Vagina (tissue), 2 donors: ENCODE results near the gene DYNC1I1. TPM values are rescaled to one million over a fixed set of nuclear protein-coding genes. Genes with fewer than 3 reads are reported as not detected.
"Not testable (repeated sequence)": the region's sequence is repeated elsewhere in the genome, so short reads cannot be mapped to it uniquely, and the experiment has no call there.

Experiments
- DNase-seq, 2 donors: peaks; one replicate each; pipeline ENCODE4 v3.0.0-alpha.2; 2017; ENCODE audit errors: extremely low spot score in 2 of 2
- H3K27ac ChIP-seq: fragments of 200-600 bp; sonication (generic); one replicate; pipeline ENCODE4 v1.5.1; 2019
- H3K27me3 ChIP-seq: fragments of 200-600 bp; sonication (generic); one replicate; pipeline ENCODE4 v1.5.1; 2019
- H3K36me3 ChIP-seq, 2 donors: fragments of 200-600 bp; sonication (generic); one replicate each; pipeline ENCODE4 v1.5.1; 2017 to 2019
- H3K4me1 ChIP-seq: fragments of 200-600 bp; sonication (generic); one replicate; pipeline ENCODE4 v1.5.1; 2019
- H3K4me3 ChIP-seq, 2 donors: fragments of 200-600 bp; sonication (generic); 1 replicate in 1 of 2; 2 replicates in 1 of 2; pipeline ENCODE4 v1.5.1; 2016 to 2019
- H3K9me3 ChIP-seq: fragments of 200-600 bp; sonication (generic); one replicate; pipeline ENCODE4 v1.5.1; 2019
- CTCF ChIP-seq, 3 experiments: fragments of 450-650 bp in 2 of 3; fragments of 200-600 bp in 1 of 3; sonication (generic) in 1 of 3; IDR thresholded peaks; one replicate each; pipeline ENCODE4 v1.5.1; 2017 to 2019; ENCODE audit warnings: antibody characterized with exemption in 3 of 3, mild to moderate bottlenecking in 2 of 3, moderate library complexity in 2 of 3
- POLR2A ChIP-seq, 2 donors: fragments of 450-650 bp; IDR thresholded peaks; one replicate each; pipeline ENCODE4 v1.6.1; 2017; ENCODE audit warnings: antibody characterized with exemption in 2 of 2, mild to moderate bottlenecking in 2 of 2, moderate library complexity in 2 of 2
- POLR2AphosphoS5 ChIP-seq, 2 donors: sonication (generic); formaldehyde crosslinking; IDR thresholded peaks; one replicate each; pipeline ENCODE4 v1.9.0; 2017; ENCODE audit warnings: antibody characterized with exemption in 2 of 2, mild to moderate bottlenecking in 2 of 2, low read depth in 1 of 2; ENCODE audit not compliant: insufficient read depth in 1 of 2
- intact Hi-C: fragments of 100-400 bp; cut with DNase I; formaldehyde crosslinking; loops from one replicate; pipeline ENCODE4 v1.15.1; 2023
- total RNA-seq: library from RNA; depleted of rRNA; stranded (reverse); fragments of >200 nt; gene quantifications from one replicate; pipeline ENCODE4 v1.2.3, GENCODE V29; 2016

DYNC1I1 gene
- total RNA-seq, 1 donor from 2014 or later = 12.0 TPM

GRCh38 chr7:95931460-95932232 lies 159.3 kb downstream of the DYNC1I1 start:
- no peaks in the 10 kb centered on the region for H3K4me1 ChIP-seq
- no peak overlapping the region for H3K4me3 ChIP-seq
- no peak overlapping the region for H3K27ac ChIP-seq
- no peaks in the 10 kb centered on the region for H3K9me3 ChIP-seq
- H3K36me3 ChIP-seq = no peaks in the 10 kb centered on the region
- no peak for TF ChIP-seq POLR2A (IDR thresholded peaks at IDR 0.05)
- TF ChIP-seq CTCF (IDR thresholded peaks at IDR 0.05) = no peak
- TF ChIP-seq POLR2AphosphoS5 (IDR thresholded peaks at IDR 0.05; ENCODE audit: insufficient read depth in 1 of 2, low read depth in 1 of 2) = no peak
- DNase-seq = no peak
- no peaks in the 10 kb centered on the region for H3K27me3 ChIP-seq
- intact Hi-C loops = no loop called here

GRCh38 chr7:95933618-95934017 lies 161.3 kb downstream of the DYNC1I1 start:
- no peaks in the 10 kb centered on the region for H3K9me3 ChIP-seq
- no peak overlapping the region for H3K27ac ChIP-seq
- intact Hi-C loops = no loop called here
- DNase-seq = no peak
- H3K4me3 ChIP-seq = no peak overlapping the region
- H3K4me1 ChIP-seq = no peaks in the 10 kb centered on the region
- no peak for TF ChIP-seq POLR2AphosphoS5 (IDR thresholded peaks at IDR 0.05; ENCODE audit: insufficient read depth in 1 of 2, low read depth in 1 of 2)
- no peaks in the 10 kb centered on the region for H3K36me3 ChIP-seq
- no peaks in the 10 kb centered on the region for H3K27me3 ChIP-seq

GRCh38 chr7:95944867-95945266 lies 172.5 kb downstream of the DYNC1I1 start:
- H3K9me3 ChIP-seq, H3K4me1 ChIP-seq, H3K4me3 ChIP-seq, DNase-seq, intact Hi-C loops, H3K27ac ChIP-seq, H3K27me3 ChIP-seq, H3K36me3 ChIP-seq: not testable (repeated sequence)

- intact Hi-C loops = no loop called here
- TF ChIP-seq POLR2A (IDR thresholded peaks at IDR 0.05) (no peak), POLR2AphosphoS5 (IDR thresholded peaks at IDR 0.05; ENCODE audit: insufficient read depth in 1 of 2, low read depth in 1 of 2) (no peak)
- H3K27ac ChIP-seq = no peak overlapping the region
Measured at GRCh38 chr7:95950698-95951097, 178.3 kb downstream of the DYNC1I1 start.

GRCh38 chr7:95951531-95951930 lies 179.2 kb downstream of the DYNC1I1 start:
- no peaks in the 10 kb centered on the region for H3K36me3 ChIP-seq
- TF ChIP-seq POLR2AphosphoS5 (IDR thresholded peaks at IDR 0.05; ENCODE audit: insufficient read depth in 1 of 2, low read depth in 1 of 2) (no peak), POLR2A (IDR thresholded peaks at IDR 0.05) (no peak), CTCF (IDR thresholded peaks at IDR 0.05) (no peak)
- no peak overlapping the region for H3K4me3 ChIP-seq
- no peaks in the 10 kb centered on the region for H3K27me3 ChIP-seq
- no peaks in the 10 kb centered on the region for H3K4me1 ChIP-seq
- DNase-seq = no peak
- no peaks in the 10 kb centered on the region for H3K9me3 ChIP-seq
- intact Hi-C loops = no loop called here
- H3K27ac ChIP-seq = no peak overlapping the region

More at GRCh38 chr7:95950698-95951097, 178.3 kb downstream of the DYNC1I1 start:
- Histone ChIP-seq H3K27me3 (no peaks in the 10 kb centered on the region), H3K9me3 (no peaks in the 10 kb centered on the region), H3K4me1 (no peaks in the 10 kb centered on the region), H3K36me3 (no peaks in the 10 kb centered on the region), H3K4me3 (no peak overlapping the region)
- DNase-seq = no peak

GRCh38 chr7:95951997-95952795 lies 179.8 kb downstream of the DYNC1I1 start:
- no peak for TF ChIP-seq POLR2AphosphoS5 (IDR thresholded peaks at IDR 0.05; ENCODE audit: insufficient read depth in 1 of 2, low read depth in 1 of 2)
- no peak for TF ChIP-seq POLR2A (IDR thresholded peaks at IDR 0.05)
- TF ChIP-seq CTCF (IDR thresholded peaks at IDR 0.05) = no peak
- H3K9me3 ChIP-seq = no peaks in the 10 kb centered on the region
- H3K36me3 ChIP-seq = no peaks in the 10 kb centered on the region
- H3K27ac ChIP-seq = no peak overlapping the region
- no peaks in the 10 kb centered on the region for H3K4me1 ChIP-seq
- intact Hi-C loops = no loop called here
- no peak for DNase-seq
- no peaks in the 10 kb centered on the region for H3K27me3 ChIP-seq
- H3K4me3 ChIP-seq = no peak overlapping the region
